Measurements from ENCODE around the gene CNBD2.
"Not testable (repeated sequence)": the region's sequence is repeated elsewhere in the genome, so short reads cannot be mapped to it uniquely, and the experiment has no call there.

The CNBD2 gene

DNA sequence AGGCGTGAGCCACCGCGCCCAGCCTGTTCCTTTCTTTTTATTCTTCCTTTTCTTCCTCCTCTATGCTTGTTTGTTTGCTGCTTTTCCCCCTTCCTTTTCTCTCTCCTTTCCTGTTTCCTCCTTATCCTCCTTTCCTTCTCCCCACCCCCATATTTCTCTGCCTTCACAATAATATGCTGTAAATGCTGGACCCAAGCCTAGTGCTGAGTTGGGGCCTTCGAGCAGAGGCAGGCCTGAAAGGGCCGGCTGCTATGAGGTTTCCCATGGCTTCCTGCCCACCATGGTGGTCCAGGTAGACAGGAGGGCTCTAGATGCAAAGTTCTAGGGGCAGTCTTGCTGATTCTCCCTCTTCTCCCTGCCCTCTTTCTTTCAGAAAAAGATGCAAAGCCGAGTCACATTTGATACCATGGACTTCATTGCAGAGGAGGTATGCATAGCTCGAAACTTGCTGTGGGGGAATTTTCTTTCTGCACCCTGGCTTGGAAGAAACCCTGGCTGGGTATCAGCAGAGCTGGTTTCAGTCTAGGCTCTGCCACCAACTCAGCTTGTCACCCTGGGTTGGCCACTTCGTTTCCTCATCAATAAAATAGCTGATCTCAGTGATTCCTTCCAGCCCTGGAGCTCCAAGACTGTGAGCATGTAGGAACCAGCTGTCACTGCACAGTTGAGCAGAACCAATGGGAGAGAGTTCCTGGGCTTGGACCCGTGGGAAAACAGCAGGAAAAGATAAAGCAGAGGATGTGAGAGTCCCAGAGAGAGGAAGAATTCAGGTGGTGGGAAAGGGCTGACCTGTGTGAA lies 7.4 kb downstream of the CNBD2 start:
- no peak for DNase-seq (ENCODE audit: low spot score)

DNA sequence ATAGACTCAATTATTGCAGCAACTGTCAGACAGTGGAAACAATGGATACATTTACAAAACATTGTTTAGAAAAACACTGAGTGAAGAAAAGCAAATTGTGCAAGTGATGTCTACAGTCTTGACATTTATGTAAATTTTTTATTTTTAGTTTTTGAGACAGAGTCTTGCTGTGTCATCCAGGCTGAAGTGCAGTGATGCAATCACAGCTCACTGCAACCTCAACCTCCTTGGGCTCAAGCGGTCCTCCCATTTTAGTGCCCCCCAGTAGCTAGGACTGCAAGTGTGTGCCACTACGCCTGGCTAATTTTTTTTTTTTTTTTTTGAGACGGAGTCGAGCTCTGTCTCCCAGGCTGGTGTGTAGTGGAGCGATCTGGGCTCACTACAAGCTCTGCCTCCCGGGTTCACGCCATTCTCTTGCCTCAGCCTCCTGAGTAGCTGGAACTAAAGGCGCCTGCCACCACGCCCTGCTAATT lies 9.7 kb downstream of the CNBD2 start:
- no peak for DNase-seq (ENCODE audit: low spot score)

DNA sequence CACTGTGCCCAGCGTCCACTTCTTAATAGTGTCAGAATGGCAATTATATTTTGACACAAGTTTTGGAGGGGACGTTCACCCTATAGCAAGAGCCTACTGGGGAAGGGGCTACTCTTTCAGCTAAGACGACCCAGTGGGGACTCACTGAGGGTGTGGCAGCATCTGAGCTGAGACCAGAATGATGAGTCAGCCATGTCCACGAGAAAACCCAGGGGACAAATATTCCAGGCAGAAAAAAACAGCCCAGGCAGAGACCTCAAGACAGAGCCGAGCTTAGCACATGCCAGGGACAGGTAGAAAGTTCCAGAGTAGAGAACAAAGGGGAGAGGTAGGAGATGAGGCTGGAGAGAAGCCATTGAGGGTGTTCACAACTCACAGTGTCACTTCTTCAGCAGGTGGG lies 11.2 kb downstream of the CNBD2 start:
- no peak for DNase-seq (ENCODE audit: low spot score)

DNA sequence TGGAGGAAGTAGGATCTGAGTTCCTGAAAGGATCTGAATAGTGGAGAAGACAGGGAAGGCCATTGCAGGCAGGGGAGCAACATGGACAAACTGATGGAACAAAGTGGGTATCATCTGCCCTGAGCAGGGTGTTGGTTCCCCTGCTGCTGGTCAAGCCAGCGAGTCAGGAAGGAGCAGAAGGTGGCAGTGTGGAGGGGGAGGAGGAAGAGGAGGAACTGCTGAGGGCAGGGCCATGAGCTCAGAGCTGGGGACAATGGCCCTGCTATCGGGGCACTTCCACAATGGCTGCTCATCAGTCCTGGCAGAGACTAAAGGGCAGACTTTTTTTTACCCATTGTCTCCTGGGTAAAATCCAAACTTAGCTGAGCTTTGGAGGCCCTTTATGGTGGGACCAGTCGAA lies 13.6 kb downstream of the CNBD2 start:
- no peak for DNase-seq (ENCODE audit: low spot score)

DNA sequence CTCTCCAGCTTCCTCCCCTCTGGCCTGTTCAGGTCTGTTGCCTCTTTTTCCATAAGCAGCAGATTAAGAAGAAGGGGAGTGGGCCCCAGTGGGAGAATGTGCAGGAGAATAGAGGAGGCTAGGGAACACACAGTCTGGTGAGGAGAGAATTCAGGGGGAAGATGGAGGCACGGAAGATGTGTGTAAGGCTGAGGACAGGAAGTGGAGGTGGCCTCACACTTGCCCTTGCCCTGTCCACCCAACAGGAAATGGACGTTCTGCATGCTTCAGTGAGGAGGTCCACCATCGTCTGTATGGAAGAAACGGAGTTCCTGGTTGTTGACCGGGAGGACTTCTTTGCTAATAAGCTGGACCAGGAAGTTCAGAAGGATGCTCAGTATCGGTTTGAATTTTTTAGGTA lies 16.0 kb downstream of the CNBD2 start:
- no peak for DNase-seq (ENCODE audit: low spot score)

DNA sequence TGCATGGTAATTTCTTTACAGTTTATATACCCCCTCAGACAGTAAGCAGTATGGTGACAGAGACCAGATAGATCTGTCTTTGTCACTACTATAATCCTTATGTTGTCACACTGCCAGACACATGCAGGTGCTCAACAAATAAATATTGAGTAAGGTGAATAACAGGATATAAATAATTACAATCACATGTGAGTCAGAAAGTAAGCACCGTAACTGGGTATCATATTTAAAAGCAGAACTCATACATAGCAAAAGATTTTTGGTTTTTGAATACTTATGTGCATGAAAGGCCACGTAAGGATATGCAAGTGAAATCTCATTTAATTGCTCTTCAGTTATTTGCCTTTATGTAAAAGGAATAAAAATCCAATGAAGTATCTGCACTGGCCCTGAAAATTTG lies 17.4 kb downstream of the CNBD2 start:
- no peak for DNase-seq (ENCODE audit: low spot score)

DNA sequence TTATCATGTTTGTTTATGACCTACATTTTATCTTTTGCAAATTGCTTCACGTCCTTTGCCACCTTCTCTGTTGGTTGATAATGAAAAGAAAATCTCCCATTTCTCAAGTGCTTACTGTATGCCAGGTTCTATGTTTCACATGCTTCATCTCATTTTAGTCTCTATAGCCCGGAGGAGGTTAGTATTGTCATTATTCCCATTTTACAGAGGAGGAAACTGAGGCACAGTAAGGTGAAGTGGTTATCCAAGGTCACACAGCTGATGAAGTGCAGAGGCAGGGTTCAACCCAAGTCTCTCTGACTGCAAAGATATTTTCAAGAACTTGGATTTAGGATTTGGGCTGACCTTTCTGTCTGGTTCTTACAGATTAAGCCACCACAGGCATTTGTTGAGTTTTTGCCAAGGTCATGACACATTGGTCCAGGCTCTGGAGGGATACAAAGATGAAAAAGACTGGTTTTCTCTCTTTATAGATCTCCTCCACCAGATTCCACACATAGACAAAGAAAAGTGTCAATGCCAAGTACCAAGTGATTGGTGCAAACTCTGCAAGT lies 20.6 kb downstream of the CNBD2 start:
- no peak for DNase-seq (ENCODE audit: low spot score)

DNA sequence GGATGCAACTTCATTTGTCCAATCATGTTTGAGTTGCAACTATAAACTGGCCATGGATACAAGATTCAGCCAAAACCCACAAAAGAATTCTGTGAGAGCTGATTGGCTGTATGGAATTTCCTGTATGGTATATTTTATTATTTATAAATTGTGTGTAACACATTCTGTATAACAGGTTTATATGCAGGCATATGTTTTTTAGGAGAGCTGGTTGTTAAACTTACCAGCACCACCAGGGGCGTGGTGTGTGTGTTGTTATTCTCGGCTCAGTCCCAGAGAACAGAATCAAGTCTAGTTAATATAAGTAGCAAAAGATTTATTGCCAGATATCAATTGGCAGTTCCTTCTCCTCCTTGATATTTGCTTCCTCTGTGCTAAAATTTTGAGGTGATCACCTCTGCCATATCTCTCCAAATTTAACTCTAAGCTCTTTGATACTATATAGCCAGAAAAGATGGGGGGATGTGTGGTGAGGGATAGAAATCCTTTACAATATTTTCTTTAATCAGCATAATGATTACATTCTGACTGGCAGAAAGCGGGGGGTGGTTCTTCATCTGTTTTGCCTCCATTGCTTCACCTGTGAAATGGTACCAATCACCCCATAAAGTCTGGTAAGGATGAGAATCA lies 22.9 kb downstream of the CNBD2 start:
- peak; percentile 65 for DNase-seq (ENCODE audit: low spot score)

DNA sequence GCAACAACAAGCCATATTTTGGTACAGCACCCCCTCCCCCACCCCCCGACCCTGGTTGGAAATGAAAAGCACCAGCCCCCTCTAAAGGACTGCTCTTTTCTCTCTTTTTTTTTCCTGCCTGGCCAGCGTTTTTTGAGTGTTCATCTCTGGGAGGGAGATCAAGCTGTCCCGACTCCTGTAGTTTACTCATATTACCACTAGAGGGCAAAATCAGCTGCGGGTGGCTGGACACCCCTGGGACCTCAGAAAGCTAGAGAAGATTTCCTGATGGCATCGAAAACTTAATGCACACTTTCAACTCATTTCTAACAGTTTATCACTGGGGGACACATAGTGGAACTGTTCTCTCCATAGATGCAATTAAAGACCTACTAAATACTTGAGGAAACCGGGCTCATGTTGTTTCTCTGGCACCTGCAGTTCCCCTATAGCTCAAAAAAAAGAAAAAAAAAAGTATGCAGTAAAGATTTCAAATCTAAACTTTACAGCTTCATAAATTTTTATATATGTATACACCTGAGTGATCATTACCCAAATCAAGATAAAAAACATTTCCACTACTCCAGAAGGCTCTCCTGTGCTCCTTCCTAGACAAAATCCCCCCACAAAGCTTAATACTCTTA lies 24.4 kb downstream of the CNBD2 start:
- peak; percentile 87 for DNase-seq (ENCODE audit: low spot score)

DNA sequence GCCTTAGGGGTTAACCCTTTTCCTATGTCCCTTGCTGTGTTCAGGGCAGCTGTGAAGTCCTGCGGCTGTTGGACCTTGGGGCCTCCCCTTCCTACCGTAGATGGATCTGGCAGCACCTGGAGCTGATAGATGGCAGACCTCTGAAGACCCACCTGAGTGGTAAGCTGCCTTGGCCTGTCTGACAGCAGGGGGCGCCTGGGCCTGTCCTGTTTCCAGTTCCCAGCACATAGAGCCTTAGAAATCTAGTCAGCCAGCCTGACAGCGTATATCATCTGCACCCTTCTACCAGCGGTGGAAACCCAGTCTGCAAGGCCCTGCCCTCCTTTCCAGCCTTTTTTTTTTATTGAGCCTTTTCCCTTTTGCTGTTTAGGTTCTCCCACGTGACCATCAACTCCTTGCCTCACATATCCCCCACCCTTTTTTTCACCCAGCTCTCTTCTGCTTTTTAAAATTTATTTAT lies 26.6 kb downstream of the CNBD2 start:
- DNase-seq (ENCODE audit: low spot score), result peak; percentile 85

DNA sequence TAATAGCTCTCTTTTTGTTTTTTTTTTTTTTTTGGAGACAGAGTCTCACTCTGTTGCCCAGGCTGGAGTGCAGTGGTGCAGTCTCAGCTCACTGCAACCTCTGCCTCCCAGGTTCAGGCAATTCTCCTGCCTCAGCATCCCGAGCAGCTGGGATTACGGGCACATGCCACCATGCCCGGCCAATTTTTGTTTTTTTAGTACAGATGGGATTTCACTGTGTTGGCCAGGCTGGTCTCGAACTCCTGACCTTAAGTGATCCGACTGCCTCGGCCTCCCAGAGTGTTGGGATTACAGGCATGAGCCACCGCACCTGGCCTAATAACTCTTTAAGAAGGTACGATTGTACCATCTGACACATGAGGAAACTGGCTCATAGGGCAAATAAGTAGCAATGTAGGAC lies 28.1 kb downstream of the CNBD2 start:
- not testable (repeated sequence) for DNase-seq (ENCODE audit: low spot score)

DNA sequence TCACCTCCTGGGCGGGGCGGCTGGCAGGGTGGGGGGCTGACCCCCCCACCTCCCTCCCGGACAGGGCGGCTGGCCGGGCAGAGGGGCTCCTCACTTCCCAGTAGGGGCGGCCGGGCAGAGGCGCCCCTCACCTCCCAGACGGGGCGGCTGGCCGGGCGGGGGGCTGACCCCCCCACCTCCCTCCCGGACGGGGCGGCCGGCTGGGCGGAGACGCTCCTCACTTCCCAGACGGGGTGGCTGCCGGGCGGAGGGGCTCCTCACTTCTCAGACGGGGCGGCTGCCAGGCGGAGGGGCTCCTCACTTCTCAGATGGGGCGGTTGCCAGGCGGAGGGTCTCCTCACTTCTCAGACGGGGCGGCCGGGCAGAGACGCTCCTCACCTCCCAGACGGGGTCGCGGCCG lies 32.9 kb downstream of the CNBD2 start:
- DNase-seq (ENCODE audit: low spot score), result not testable (repeated sequence)

DNA sequence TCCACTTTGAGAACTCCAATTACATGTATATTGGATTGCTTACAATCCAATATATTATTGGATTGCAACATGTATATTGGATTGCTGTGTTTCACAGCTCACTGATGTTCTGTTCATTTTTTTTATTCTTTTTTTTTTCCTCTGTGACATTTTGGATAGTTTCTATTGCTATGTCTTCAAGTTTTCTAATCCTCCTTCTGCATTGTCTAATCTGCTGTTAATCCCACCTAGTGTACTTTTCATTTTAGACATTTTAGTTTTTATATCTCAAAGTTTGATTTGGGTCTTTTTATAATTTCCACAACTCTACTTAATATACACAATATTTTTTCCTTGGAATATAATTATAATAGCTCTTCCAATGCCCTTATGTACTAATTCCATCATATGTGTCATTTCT lies 34.5 kb downstream of the CNBD2 start:
- no peak for DNase-seq (ENCODE audit: low spot score)

DNA sequence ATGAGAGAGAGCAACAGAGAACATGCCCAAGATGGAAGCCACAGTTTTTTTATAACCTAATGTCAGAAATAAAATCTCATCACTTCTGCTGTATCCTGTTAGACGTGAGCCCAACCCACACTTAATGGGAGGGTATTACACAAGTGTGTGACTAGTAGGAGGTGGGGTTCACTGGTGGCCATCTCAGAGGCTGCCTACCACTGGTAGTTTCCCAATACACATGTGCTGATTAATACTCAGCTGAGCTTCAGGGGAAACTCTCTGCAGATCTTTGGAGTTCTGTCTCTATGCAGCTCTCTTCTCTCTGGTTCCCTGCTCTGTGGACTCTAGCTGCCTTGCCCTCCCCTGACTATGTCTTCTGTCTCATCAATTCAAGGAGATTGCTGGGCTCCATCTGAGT lies 35.7 kb downstream of the CNBD2 start:
- no peak for DNase-seq (ENCODE audit: low spot score)

DNA sequence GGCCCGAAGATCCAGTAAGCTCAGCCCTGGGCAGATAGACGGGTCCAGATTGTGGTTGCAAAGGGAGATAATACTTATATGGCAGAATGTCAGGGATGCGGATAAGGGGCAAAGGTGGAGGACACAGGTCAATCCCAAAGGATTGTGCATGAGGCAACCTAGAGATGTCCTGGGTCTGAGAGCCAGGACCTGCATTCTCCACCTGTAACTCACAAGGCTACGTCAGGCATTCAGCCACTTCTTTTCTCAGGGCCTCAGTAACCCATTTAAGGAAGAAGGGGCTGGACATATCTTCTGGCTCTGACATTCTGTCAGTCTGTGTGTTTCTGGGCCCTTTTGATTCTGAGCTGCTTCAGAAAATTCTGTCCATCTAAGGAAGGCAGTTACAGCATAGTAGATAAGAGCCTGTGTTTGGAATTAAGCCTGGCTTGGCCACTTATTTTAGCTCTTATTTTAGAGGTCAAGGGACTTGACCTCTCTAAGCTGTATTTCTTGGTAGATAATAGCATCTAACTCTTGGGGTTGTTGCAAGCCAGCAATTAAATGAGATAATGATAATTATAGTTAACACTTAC lies 40.2 kb downstream of the CNBD2 start:
- no peak for DNase-seq (ENCODE audit: low spot score)

DNA sequence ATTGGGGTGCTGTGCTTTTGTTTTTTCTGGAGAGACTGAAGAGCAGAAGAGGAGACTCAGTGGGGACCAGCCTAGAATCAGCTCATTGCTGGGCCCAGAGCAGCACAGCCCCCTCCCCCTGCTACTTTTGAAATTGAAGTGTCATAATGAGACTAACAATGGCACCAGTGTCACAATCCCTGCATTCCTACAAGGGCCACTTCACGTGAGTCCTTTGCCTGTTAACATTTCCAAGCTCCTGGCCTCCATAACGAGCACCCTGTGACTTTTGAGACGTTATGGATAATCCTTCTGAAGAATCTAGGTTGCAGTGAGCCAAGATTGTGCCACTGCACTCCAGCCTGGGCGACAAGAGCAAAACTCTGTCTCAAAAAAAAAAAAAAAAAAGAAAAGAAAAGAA lies 41.7 kb downstream of the CNBD2 start:
- no peak for DNase-seq (ENCODE audit: low spot score)

DNA sequence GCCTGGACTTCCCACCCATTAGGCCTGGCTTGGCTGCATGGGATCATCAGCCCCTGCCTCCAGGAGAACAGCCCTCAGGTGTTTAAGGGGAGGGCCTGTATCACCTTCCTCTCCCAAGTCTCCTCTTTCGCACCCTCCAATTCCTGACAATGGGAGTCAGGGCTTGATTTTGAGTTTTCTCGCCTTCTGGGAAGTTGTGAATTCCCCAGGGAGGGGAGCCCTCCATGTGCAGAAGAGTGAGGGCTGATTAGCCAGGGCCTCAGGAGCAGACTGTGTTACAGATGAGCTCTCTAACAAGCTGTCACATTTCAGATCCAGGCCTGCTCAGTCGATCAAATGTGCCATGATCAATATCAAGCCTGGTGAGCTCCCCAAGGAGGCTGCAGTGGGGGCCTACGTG lies 42.4 kb downstream of the CNBD2 start:
- DNase-seq (ENCODE audit: low spot score), result no peak

DNA sequence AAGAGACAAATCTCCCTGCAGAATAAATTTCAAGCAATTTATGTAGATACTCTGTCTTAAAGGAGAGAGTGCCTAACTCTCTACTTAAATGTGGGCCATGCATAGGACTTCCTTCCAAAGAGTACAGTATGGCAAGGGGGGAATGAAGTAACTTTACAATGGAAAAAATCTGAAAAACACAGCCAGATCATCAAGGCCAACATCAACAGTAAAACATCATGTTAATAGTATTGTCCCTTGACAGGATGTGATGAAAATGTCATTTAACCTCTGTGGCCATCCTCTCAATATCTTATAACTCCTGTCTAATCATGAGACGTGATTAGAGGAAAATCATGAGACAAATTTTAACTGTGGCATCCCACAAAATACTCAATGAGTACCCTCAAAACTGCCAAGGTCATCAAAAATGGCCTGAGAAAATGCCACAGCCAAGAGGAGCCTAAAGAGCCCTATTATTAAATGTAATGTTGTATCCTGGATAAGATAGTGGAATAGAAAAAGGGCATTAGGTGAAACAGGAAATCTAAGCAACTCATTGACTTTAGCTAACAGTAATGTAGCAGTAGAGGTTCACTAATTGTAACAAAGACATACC lies 47.5 kb downstream of the CNBD2 start:
- no peak for DNase-seq (ENCODE audit: low spot score)

DNA sequence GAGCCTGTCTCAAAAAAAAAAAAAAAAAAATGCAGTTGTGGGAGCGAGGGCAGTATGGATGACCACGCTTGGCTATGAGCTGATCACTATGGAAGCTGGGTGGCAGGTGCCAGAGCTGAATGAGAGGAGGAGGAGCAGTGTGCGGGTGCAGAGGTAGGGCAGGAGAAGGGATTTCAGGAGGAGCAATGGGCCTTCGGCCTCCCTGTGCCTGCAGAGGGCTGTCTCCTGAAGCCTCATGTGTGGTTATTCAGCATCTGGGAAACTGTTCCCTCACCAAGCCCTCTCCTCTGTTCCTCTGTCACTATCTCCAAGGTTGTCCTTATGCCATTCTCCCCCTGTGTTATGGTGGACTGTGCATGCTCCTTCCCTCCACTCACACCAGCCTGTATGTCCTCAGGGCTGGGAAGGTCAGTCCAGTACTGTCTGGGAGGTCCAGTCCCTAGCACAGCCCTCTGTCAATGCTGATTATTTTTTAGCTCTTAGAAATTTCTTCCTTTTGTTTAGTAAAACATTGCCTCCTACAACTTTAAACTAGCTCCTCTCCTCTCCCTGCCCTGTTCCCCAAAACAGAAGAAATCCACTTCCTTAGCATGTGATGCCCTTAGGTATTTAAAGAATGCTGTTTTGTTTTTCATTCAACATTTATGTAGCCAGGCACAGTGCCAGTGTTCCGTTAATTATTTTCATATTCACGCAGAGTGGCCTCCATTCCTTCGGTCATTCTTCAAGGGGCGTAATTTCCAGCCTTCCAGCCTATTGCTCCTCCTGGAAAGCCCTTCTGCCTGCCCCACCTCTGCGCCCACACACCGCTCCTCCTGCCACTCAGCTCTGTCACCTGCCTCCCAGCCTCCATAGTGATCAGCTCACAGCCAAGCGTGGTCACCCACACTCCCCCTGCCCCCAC lies 48.9 kb downstream of the CNBD2 start:
- peak; percentile 13 for DNase-seq (ENCODE audit: low spot score)

DNA sequence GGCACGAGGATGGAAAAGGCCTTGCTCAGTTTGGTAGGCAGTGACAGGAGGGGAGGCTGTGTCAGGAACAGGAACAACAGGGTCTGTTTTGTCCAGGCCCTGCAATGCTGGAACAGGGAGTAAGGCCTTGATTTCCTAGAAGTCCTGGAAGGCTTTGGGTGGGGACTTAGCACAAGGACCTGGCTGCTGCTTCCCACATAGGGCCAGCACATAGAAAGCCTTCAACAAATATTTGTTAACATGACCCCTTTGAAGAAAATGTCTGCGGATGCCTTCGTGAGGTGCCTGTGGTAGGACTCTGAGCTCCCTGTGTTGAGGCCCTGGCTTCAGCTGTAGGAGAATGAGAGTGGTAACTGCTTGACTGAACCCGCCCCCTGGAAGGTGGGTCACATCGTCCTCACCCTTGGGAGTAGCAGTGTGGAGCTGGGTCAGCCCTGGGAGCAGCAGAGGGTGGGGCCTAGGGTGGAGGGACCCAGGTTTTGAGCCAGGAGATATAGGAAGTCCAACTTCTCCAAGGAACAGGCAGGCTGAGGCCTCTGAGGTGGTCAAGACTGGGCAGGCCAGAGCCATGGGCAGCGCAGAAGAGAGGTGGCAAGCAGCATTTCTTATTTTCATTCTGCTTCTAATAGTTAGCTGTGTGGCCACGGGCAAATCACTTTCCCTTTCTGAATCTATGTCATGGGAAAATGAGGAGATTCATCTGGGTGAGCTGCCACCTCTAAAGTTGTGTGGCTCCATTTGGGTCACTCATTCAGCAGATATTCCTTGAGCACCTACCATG lies 50.0 kb downstream of the CNBD2 start:
- DNase-seq (ENCODE audit: low spot score), result no peak

Measured in D341Med (cell line).